Mammary epithelial cell (primary cell): ENCODE results near the gene CDH13.

Experiments used
- EZH2 ChIP-seq: IDR thresholded peaks from 2 replicates; pipeline ENCODE4 v1.6.1; 2012; ENCODE audit warnings: low read length, inconsistent platforms, borderline replicate concordance
- TF ChIP-seq, protein P1 (sequence below), 2 donors: IDR thresholded peaks in 1 of 2; conservative IDR thresholded peaks in 1 of 2; 2 replicates each; pipeline ENCODE4 v1.5.1; 2011 to 2012; ENCODE audit warnings: inconsistent platforms in 2 of 2, low read length in 2 of 2, mild to moderate bottlenecking in 2 of 2, control low read depth in 1 of 2, low read depth in 1 of 2; ENCODE audit not compliant: insufficient read depth in 1 of 2; ENCODE audit errors: extremely low read depth in 1 of 2

DNA sequence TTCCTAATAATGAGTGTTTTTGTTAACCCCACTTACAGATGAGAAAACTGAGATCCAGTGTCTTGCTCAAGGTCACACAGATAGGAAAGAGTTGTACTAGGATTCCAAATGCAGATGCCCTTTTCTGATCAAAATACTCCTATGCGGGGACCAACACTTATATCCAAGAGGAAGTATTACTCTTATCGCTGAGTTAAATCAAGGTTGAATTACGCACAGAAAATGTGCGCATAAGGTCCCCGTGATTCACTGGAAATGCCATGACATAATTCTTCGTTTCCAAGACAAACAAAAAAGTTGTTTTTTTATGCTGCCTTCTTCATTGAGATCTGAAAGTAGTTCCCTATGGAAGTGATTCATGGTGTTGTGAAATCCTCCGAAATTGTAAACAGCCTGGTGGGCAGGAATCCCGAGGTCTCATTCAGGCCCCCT, 717.2 kb downstream of the CDH13 start:
- TF ChIP-seq EZH2 = no peak
- TF ChIP-seq, protein P1, sequence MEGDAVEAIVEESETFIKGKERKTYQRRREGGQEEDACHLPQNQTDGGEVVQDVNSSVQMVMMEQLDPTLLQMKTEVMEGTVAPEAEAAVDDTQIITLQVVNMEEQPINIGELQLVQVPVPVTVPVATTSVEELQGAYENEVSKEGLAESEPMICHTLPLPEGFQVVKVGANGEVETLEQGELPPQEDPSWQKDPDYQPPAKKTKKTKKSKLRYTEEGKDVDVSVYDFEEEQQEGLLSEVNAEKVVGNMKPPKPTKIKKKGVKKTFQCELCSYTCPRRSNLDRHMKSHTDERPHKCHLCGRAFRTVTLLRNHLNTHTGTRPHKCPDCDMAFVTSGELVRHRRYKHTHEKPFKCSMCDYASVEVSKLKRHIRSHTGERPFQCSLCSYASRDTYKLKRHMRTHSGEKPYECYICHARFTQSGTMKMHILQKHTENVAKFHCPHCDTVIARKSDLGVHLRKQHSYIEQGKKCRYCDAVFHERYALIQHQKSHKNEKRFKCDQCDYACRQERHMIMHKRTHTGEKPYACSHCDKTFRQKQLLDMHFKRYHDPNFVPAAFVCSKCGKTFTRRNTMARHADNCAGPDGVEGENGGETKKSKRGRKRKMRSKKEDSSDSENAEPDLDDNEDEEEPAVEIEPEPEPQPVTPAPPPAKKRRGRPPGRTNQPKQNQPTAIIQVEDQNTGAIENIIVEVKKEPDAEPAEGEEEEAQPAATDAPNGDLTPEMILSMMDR (conservative IDR thresholded peaks at IDR 0.05 in 1 of 2, IDR thresholded peaks at IDR 0.05 in 1 of 2; ENCODE audit: extremely low read depth in 1 of 2, insufficient read depth in 1 of 2, low read depth in 1 of 2, low read length in 2 of 2) = no peak
